K562 (cell line): ENCODE measurements around the gene SLC6A9. TPM values are rescaled to one million over a fixed set of nuclear protein-coding genes. Genes with fewer than 3 reads are reported as not detected.

ENCODE experiments used
- ARID3A ChIP-seq: IDR thresholded peaks from 2 replicates; pipeline ENCODE4 v1.6.1; 2012; ENCODE audit warnings: low read depth, low read length, improper control_type of control experiment, borderline replicate concordance
- BRCA1 ChIP-seq, 2 experiments: fragments of 450-650 bp in 1 of 2; sonication (generic) in 1 of 2; formaldehyde crosslinking in 1 of 2; IDR thresholded peaks; 2 replicates each; pipeline versions ENCODE4 v1.5.0 to v1.6.1; 2017 to 2020; ENCODE audit warnings: mild to moderate bottlenecking in 1 of 2, missing genetic modification reagents in 1 of 2
- CBFA2T3 ChIP-seq: fragments of 450-650 bp; IDR thresholded peaks from 2 replicates; pipeline ENCODE4 v1.6.1; 2017
- CUX1 ChIP-seq: fragments of 200-800 bp; sonication (Bioruptor generic); IDR thresholded peaks from 2 replicates; pipeline ENCODE4 v1.6.1; 2016; ENCODE audit warnings: missing genetic modification characterization, missing compliant biosample characterization
- FOSL1 ChIP-seq: fragments of 200-800 bp; sonication (Bioruptor generic); conservative IDR thresholded peaks from 2 replicates; pipeline ENCODE4 v1.6.1; 2016; ENCODE audit warnings: missing genetic modification characterization, missing compliant biosample characterization
- FOXM1 ChIP-seq, 2 experiments: fragments of 450-650 bp in 1 of 2; sonication (generic) in 1 of 2; formaldehyde crosslinking in 1 of 2; IDR thresholded peaks; 2 replicates each; pipeline versions ENCODE4 v1.6.1 to v1.9.0; 2017 to 2022; ENCODE audit warnings: low read depth in 2 of 2, mild to moderate bottlenecking in 2 of 2, missing genetic modification reagents in 1 of 2, moderate library complexity in 1 of 2
- GATAD2A ChIP-seq: fragments of 450-650 bp; IDR thresholded peaks from 2 replicates; pipeline ENCODE4 v1.6.1; 2017
- HCFC1 ChIP-seq: IDR thresholded peaks from 2 replicates; pipeline ENCODE4 v1.6.1; 2012; ENCODE audit warnings: low read depth, low read length, improper control_type of control experiment
- MCM7 ChIP-seq, 2 experiments: fragments of 450-650 bp; IDR thresholded peaks; 2 replicates each; pipeline ENCODE4 v1.6.1; 2016 to 2018
- MEIS2 ChIP-seq: fragments of 450-650 bp; IDR thresholded peaks from 2 replicates; pipeline ENCODE4 v1.6.1; 2014; ENCODE audit warnings: mild to moderate bottlenecking; ENCODE audit not compliant: partially characterized antibody
- PHF20 ChIP-seq: fragments of 450-650 bp; IDR thresholded peaks from 2 replicates; pipeline ENCODE4 v1.6.1; 2018; ENCODE audit not compliant: partially characterized antibody
- SETDB1 ChIP-seq: IDR thresholded peaks from one replicate; pipeline ENCODE4 v1.6.1; 2012; ENCODE audit warnings: low read length, control low read depth, inconsistent platforms
- TGIF2 ChIP-seq: sonication (generic); formaldehyde crosslinking; IDR thresholded peaks from 2 replicates; pipeline ENCODE4 v1.8.1; 2022; ENCODE audit warnings: mild to moderate bottlenecking, missing genetic modification reagents, moderate library complexity
- polyA plus RNA-seq, 8 experiments: library from polyadenylated mRNA; depleted of rRNA in 4 of 8; stranded (reverse) in 5 of 8; unstranded in 3 of 8; fragments of >200 nt; fragmentation: Nextera tagmentation in 2 of 8; fragmentation: Illumina TruSeq in 1 of 8; extraction: Ambion mirVana in 2 of 8; extraction: Trizol in 1 of 8; gene quantifications; 2 replicates each; pipeline versions ENCODE4 v1.2.1 to v1.2.3, GENCODE V29; 2011 to 2014; ENCODE audit warnings: inconsistent platforms in 1 of 8, missing spikeins in 1 of 8
- total RNA-seq, 7 experiments: library from RNA; depleted of rRNA in 6 of 7; stranded (reverse); fragments of >200 nt in 6 of 7; fragmentation: Illumina TruSeq in 2 of 7; extraction: Trizol in 2 of 7; gene quantifications; 2 replicates each; pipeline versions ENCODE4 v1.2.1 to v1.2.3, GENCODE V29; 2011 to 2021; ENCODE audit warnings: low replicate concordance in 1 of 7
- TF ChIP-seq, protein P1 (sequence below): fragments of 250-450 bp; sonication (Bioruptor Pico); IDR thresholded peaks from 2 replicates; pipeline ENCODE4 v1.8.0; 2022; ENCODE audit warnings: inconsistent platforms, mild to moderate bottlenecking, moderate library complexity, borderline replicate concordance
- TF ChIP-seq, protein P2 (sequence below): sonication (generic); formaldehyde crosslinking; IDR thresholded peaks from 2 replicates; pipeline ENCODE4 v1.8.1; 2023; ENCODE audit warnings: mild to moderate bottlenecking, missing genetic modification reagents
- TF ChIP-seq, protein P3 (sequence below): sonication (generic); formaldehyde crosslinking; IDR thresholded peaks from 2 replicates; pipeline ENCODE4 v1.8.1; 2022; ENCODE audit warnings: missing genetic modification reagents

Gene SLC6A9
- total and polyA plus RNA-seq, 9 of the 15 experiments (the other 6 are each of a cell fraction or from before 2014, with no cell fraction given), result 0.17 to 18.7 (median 2.9) TPM

GRCh38 chr1:43991476-43992231, 39.6 kb downstream of the SLC6A9 start, which contains the start of gene CCDC24 (continued):
- TF ChIP-seq FOXM1 (IDR thresholded peaks at IDR 0.05; ENCODE audit: low read depth) (no peak), FOXM1 (CRISPR knock-in tag; IDR thresholded peaks at IDR 0.05; ENCODE audit: low read depth) (no peak), MEIS2 (no peak), PHF20 (peak; percentile 40), ARID3A (no peak), FOSL1 (tag) (0 out of 2 replicates have a peak, but pooled peaks have one; percentile 18), GATAD2A (no peak), BRCA1 (IDR thresholded peaks at IDR 0.05) (no peak), BRCA1 (CRISPR knock-in tag; IDR thresholded peaks at IDR 0.05) (no peak), TGIF2 (CRISPR knock-in tag) (no peak), MCM7 (IDR thresholded peaks at IDR 0.05) (no peak), CUX1 (CRISPR knock-in tag) (no peak), CBFA2T3 (no peak), SETDB1 (no peak), HCFC1 (no peak; the same call in 1 of the 2 replicates)
- TF ChIP-seq, protein P1, sequence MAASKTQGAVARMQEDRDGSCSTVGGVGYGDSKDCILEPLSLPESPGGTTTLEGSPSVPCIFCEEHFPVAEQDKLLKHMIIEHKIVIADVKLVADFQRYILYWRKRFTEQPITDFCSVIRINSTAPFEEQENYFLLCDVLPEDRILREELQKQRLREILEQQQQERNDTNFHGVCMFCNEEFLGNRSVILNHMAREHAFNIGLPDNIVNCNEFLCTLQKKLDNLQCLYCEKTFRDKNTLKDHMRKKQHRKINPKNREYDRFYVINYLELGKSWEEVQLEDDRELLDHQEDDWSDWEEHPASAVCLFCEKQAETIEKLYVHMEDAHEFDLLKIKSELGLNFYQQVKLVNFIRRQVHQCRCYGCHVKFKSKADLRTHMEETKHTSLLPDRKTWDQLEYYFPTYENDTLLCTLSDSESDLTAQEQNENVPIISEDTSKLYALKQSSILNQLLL, result no peak
- TF ChIP-seq, protein P2, sequence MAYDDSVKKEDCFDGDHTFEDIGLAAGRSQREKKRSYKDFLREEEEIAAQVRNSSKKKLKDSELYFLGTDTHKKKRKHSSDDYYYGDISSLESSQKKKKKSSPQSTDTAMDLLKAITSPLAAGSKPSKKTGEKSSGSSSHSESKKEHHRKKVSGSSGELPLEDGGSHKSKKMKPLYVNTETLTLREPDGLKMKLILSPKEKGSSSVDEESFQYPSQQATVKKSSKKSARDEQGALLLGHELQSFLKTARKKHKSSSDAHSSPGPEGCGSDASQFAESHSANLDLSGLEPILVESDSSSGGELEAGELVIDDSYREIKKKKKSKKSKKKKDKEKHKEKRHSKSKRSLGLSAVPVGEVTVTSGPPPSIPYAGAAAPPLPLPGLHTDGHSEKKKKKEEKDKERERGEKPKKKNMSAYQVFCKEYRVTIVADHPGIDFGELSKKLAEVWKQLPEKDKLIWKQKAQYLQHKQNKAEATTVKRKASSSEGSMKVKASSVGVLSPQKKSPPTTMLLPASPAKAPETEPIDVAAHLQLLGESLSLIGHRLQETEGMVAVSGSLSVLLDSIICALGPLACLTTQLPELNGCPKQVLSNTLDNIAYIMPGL (CRISPR knock-in tag), result no peak
- TF ChIP-seq, protein P3, sequence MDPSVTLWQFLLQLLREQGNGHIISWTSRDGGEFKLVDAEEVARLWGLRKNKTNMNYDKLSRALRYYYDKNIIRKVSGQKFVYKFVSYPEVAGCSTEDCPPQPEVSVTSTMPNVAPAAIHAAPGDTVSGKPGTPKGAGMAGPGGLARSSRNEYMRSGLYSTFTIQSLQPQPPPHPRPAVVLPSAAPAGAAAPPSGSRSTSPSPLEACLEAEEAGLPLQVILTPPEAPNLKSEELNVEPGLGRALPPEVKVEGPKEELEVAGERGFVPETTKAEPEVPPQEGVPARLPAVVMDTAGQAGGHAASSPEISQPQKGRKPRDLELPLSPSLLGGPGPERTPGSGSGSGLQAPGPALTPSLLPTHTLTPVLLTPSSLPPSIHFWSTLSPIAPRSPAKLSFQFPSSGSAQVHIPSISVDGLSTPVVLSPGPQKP (CRISPR knock-in tag), result no peak
